GM18951 (cell line): ENCODE data around the gene PLEKHA4.
A peak's percentile ranks its signal among the peaks of the same experiment; 100 is the strongest.
"Not testable (repeated sequence)": the region's sequence is repeated elsewhere in the genome, so short reads cannot be mapped to it uniquely, and the experiment has no call there.

Source experiments
- POLR2A ChIP-seq: IDR thresholded peaks from 4 replicates; pipeline ENCODE4 v1.6.1; 2011; ENCODE audit warnings: mild to moderate bottlenecking; ENCODE audit not compliant: insufficient read length, insufficient read depth; ENCODE audit errors: extremely low read depth
- in situ Hi-C: fragments of 300-500 bp; cut with MboI; formaldehyde crosslinking; loops from one replicate; pipeline ENCODE4 v1.12.0; 2022; ENCODE audit warnings: low sequenced_read_pairs, mixed read lengths, inconsistent platforms; ENCODE audit not compliant: unreplicated experiment

PLEKHA4 gene

DNA sequence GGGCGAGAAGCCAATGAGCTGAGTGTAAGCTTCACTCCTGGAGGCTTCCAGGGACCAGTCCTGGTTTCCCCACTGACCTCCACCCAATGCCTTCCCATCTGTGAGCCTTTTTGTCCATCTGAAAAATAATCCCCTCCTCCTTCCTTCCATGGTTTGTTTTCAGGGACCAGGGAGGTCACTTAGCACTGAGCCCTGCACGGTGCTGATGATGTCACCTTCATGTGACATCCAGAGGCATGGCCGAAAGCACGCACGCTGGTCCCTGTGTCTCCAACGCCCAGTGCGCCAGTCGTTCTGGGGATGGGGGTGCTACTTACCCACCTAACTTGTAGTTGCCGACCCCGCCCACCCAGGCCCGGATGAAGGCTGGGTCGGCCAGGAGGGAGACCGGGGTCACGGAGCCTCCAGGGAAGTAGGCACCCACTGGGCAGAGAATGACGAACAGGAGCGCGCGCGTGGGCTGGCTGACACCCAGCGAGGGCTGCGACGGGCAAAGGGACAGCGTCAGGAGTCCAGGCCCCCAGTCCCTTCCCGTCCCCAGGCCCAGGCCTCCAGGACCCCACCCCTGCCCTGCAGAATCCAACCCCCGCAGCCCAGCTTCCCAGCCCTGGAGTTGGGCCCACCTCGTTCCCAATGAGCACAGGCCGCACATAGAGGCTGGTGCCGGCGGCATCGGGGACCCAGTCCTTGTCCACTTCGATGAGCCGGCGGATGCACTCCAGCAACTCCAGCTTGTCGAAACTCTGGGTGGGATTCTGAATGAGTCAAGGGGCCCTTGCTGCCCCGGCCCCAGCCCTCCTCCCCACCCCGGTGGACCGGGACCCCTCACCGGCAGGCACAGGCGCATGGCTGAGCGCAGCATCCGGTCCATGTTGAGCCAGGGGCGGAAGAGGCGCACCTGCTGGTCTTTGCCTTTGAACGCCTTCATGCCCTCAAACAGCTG, 68.8 kb downstream of the PLEKHA4 start:
- in situ Hi-C loops: no loop called here
- no peak for TF ChIP-seq POLR2A

- in situ Hi-C loops: no loop called here
- TF ChIP-seq POLR2A: no peak
Observed at GRCh38 chr19:48798937-48799336, 69.5 kb downstream of the PLEKHA4 start.

- in situ Hi-C loops: no loop called here
- TF ChIP-seq POLR2A: no peak
Observed at GRCh38 chr19:48797103-48797502, 71.3 kb downstream of the PLEKHA4 start.

DNA sequence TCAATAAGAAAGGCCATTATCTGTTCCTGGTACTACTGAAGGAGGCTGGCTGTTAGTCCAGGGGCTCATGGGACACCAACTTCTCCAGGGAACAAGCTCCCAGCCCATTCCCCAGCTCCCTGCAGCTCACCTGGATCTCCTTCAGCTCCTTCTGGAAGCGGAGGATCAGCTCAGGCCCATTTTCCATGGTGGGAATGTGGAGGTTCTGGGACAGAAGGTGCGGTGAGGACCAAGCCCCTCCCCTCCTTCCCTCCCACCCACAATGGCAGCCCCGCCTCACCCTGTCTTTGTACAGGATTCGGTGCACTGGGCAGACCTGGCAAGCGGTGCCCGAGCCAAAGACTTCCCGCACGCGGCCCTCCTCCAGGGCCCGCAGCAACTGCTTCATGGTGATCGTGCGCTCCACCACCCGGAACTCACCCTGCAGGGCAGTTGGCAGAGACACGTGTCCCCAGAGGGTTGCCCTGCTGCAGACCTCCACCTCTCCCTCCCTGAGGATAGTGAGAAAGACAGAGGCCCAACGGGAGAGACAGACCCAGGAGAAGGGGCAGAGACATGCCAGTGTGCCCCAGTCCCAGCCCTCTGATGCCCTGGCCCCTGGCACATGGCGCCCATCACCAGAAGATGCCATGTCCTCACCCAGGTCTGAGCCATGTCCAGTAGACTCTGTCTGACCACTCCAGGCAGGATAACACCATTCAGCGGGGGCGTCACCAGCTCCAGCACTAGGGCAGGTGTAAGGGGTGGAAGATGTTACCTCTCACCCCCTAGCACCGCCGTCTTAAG, 71.9 kb downstream of the PLEKHA4 start:
- no peak for TF ChIP-seq POLR2A
- in situ Hi-C loops: no loop called here

- TF ChIP-seq POLR2A: no peak
- in situ Hi-C loops: no loop called here
Observed at GRCh38 chr19:48795685-48796070, 72.7 kb downstream of the PLEKHA4 start.

GRCh38 chr19:48795055-48795684, 73.2 kb downstream of the PLEKHA4 start:
- in situ Hi-C loops: no loop called here

GRCh38 chr19:48794291-48794690, 74.1 kb downstream of the PLEKHA4 start:
- no peak for TF ChIP-seq POLR2A
- in situ Hi-C loops: loop anchor here (5.0 kb wide), 1 partner anchor 43 kb away; the partner anchor contains the start of gene HSD17B14

More at GRCh38 chr19:48795055-48795684, 73.2 kb downstream of the PLEKHA4 start:
- peak; percentile 44 for TF ChIP-seq POLR2A

GRCh38 chr19:48793271-48793670, 75.1 kb downstream of the PLEKHA4 start:
- in situ Hi-C loops: loop anchor here (5.0 kb wide), 1 partner anchor 44 kb away; the partner anchor contains the start of gene HSD17B14

GRCh38 chr19:48787331-48787730, 81.1 kb downstream of the PLEKHA4 start:
- in situ Hi-C loops: not testable (repeated sequence)

More at GRCh38 chr19:48793271-48793670, 75.1 kb downstream of the PLEKHA4 start:
- TF ChIP-seq POLR2A: no peak
